ENCODE results near the gene BCAP31.
A peak's percentile ranks its signal among the peaks of the same experiment; 100 is the strongest.
"Not testable (repeated sequence)": the region's sequence is repeated elsewhere in the genome, so short reads cannot be mapped to it uniquely, and the experiment has no call there.

Gene BCAP31

DNA sequence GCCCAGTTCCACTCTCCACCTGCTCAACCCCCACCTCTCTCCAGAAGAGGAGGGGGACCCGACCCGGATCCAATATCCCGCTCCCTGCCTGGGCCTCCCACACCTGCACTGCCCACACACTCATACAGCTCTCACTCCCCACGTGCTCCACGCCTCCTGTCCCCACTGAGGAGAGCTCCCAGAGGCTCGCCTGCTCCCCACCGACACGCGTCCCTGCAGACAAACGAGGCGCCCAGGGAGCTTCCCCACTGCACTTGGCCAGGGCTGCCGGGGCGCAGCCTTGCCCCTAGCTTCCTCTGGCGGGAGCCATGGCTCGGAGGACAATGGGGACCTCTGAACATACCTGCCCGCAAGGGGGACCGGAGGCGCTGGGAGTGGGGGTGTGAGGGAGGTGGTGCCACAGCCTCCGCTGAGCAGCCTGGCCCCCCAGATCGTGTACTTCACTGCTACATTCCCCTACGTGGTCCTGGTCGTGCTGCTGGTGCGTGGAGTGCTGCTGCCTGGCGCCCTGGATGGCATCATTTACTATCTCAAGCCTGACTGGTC is 31.5 kb downstream of the BCAP31 start:
- DNase-seq = no peak

DNA sequence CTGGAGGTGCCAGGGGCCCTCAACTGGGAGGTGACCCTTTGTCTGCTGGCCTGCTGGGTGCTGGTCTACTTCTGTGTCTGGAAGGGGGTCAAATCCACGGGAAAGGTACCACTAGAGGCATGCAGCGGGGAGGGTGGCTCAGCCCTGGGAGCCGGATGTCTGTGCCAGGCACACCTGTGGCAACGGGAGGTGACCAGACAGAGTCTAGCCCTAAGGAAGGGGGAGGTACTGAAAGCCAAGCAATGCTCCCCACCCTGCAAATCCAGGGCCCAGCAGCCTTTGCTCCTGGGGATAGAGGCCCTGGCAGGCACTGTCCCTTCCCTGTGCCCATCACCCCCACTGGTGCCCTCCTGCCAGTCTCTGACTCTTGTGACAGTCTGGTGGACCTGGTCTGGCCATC is 32.2 kb downstream of the BCAP31 start:
- DNase-seq = no peak

DNA sequence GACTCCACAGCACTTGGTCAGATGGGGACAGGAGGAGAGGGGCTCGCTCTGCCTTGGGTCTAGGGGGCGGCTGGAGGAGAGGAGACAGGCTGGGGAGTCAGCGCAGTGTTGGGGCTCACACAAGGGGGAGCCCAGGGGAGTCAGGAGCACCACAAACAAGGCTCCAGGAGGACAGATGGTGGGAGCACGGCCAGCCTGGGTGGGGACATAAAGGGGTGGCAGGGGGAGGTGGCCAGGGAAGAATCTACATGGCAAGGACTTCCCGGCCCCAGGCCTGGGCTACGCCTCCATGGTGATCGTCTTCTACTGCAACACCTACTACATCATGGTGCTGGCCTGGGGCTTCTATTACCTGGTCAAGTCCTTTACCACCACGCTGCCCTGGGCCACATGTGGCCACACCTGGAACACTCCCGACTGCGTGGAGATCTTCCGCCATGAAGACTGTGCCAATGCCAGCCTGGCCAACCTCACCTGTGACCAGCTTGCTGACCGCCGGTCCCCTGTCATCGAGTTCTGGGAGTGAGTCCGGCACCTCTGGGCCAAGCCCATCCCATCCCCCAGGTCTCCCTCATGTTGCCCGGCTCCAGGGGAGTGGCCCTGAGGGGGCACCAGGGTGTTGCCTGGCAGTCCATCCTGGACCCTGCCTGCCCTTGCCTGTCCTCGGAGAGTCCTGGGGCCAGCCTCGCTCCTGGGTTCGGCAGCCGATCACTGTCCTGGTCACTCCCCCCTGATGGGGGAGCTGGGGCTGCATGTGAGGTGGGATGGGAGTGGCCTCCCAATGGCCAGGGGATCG is 33.0 kb downstream of the BCAP31 start:
- DNase-seq = not testable (repeated sequence)

DNA sequence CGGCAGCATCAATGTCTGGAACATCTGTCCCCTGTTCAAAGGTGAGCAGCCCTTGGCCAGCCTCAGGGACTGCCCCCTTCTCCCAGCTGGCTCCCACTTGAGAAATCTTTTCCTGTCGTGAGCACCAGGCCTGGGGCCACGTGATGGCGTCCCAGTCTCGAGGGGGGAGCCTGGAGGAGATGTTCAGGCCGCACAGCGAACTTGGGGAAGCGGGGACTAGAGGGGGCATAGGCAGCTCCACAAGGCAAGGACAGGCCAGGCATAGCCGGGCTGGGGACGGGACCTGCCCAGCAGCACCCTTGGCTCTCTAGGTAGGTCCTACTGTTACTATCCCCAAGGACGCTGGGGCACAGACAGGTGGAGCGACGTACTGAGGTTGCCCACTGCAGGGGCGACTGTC is 33.7 kb downstream of the BCAP31 start:
- DNase-seq = no peak

DNA sequence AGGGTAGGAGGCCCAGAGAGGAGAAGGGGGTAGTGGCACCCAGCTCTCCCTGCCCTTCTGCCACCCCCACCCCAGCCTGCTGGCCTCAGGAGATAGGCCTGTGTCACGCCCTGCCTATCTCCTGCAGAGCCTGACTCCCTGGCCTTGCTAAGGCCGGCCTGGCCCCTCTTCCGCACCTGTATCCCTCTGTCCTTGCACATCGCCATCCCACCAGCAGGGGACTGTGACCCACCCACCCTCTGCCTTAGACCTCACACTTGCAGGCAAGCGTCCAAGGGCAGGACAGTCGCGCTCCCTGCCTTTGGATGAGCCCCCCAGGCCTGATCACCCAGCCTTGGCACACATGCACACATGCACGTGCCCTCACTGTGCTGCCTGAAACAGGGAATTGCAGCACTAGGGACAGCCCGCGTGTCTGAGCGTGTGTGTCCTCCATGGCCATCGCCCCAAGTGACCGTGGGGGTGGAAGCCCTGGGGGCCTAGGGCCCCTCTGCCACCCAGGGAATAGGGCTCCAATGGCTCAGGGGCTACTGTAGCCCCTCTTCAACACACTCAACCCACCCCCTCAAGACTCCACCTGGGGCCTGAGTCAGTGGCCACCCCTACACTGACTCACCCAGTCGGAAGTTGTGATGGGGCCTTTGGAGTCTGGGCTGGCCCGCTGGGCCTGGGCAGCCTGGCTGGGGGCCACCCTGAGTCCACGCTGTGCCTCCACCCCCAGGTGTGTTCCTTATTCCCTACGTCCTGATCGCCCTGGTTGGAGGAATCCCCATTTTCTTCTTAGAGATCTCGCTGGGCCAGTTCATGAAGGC is 34.3 kb downstream of the BCAP31 start:
- DNase-seq = no peak

DNA sequence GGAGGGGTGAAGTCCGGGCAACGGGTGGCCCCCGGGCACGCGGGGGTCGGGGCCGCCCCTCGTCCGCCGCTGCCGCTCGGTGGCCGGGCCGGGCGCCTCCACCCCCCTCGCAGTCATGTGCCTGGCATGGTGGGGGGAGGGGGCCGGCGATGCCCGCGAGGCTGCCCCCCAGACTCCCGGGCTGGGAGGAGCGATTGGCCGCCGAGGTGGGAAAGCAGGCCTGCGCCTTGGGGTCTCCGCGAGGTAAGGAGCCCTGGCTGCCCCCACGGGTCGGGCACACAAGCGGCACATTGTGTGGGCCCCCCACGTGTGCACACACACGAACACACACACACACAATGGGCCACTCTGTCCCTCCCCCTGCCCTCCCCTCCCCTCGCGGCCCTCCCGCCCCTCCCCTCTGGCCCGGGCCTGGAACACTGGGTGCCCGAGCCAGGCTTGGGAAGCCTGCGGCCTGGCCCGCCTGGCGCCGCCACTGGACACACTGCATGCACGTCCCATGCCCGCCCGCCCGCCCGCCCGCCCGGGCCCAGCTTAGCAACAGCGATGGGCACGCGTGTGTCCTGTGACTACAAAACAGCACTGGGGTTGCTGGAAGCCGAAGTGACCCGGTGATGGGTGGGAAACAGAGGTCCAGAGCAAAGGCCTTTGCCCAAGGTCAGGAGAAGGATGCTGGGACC is 35.1 kb downstream of the BCAP31 start:
- DNase-seq = peak; percentile 53

DNA sequence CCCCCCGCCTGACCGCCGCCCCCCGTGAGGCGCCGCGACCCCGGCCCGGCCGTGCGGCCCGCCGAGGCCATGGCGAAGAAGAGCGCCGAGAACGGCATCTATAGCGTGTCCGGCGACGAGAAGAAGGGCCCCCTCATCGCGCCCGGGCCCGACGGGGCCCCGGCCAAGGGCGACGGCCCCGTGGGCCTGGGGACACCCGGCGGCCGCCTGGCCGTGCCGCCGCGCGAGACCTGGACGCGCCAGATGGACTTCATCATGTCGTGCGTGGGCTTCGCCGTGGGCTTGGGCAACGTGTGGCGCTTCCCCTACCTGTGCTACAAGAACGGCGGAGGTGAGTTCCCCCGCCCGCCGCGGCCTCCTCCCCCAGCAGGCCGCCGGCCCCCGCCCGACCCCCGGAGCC is 35.7 kb downstream of the BCAP31 start:
- no peak for DNase-seq

DNA sequence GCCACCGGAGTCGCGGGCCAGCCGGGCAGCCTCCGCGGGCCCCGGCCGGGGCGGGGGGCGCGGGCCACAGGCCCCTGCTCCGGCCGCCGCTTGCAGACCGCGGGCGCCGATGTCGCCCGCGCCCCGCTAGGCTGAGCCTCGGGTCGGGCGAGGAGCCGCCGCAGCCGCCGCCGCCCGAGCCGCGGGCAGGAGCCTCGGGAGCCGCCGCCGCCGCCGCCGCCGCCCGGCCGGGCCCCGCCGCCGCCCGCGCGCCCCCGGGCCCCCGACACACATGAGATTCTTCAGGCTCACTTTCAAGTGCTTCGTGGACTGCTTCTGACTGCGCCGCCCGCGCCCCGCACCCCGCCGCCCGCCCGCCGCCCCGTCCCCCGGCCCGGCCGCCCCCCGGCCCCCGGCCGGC is 36.1 kb downstream of the BCAP31 start:
- no peak for DNase-seq

DNA sequence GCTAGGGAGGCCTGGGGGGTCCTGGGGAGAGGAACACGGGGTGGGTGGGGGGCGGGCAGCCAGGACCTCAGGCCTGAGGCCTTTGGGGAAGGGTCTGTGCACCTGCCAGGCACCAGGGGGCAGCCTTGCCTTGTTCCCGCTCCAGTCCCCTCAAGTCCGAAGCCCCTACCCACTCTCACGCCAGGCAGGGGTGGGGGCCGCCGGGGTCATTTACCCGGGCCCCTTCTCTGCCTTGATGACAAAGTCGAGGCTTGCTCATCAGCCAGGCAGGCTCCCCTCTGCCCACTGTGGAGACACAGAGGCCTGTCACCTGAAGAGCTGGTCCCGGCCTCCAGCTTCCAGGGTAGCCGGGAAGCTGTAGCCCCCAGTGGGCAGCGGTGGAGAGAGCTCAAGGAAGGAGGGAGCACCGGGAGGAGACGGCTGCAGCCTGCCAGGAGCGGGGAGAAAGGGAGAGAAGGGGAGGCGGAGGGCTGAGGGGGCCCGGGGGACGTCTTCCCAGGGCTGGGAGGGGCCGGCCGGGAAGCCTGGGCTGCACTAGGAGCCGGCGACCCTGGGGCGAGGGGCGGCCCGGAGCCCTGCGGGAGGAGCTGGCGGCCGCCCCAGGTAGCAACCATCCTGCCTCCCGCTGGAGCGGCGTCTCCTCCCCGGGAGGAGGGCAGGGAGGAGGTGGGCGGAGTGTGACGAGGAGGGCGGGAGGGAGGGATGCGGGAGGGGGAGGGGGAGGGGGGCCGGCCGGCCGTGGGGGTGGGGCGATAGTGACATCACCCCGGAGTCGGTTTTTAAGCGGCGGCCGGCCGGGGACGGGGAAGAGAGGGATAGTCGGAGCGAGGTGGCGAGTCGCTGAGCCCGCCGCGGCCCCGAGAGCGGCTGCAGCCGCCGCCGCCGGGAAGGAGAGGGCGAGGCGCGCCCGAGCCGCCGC is 36.8 kb downstream of the BCAP31 start, which contains the start of gene SLC6A8:
Gene SLC6A8 (plus strand): TSS at position 806 of the 919 bp plus-strand sequence. CDS start 649 bp downstream, outside the sequence.
- DNase-seq = peak; percentile 84

DNA sequence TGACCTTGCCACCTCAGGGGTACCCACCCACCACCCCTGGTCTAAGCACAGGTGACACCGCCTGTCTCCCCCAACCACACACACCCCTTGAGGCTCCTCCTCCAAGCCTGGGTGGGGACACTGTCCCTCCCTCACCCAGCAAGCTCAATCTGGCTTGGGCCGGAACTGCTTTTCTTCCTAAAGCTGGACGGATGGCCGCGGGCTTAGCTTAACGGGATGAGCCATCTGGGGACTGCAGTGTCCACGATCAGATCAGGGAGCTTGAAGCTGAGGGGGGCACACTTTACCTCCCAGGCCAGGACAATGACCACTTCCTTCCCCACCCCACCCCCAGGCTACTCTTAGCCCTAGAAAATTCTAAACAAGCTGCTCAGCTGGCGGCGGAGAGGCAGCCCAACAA is 37.5 kb downstream of the BCAP31 start:
- no peak for DNase-seq

DNA sequence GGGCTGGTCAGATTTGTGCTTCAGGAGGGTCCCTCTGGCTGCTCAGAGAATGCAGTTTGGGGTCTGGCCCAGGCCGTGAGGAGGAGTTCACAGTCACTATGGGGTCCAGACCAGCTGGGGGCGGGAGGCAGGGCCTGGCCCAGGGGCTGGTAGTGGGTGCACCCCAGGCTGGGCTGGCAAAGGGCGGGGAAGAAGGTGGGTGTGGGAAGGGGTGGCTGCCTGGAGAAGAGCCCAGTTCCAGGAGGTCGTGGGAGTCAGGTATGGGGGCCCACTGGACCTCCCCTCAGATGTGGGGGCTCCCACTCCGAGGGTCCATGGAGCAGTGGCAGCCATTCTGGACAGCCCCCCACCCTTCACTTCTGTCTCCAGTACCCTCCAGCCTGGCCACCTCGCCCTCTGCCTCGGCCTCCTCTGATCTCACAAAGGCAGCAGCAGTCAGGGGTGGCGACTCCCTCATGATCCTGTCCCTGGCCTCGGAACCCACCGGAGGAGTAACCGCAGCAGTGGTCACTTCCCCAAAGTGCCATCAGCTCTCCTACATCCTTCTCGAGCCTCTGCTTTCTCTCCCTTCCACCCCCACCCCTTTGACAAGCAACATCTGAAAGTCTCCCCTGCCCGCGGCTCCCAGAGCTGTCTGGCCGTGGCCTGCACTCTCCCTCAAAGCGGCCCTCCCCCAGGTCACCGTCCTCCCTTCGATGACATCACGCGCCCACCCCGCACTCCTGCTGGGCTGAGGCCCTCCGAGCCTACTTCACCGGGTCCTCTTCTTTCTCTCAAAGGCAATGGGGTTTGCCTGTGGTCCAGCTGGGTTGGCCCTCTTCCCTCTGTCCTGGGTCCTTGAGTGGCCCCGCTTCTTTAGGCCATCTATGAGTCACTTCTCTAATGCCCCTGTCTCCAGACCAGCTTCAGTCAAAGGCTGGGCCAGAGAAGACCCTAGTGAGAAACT is 38.2 kb downstream of the BCAP31 start:
- DNase-seq = peak; percentile 9

DNA sequence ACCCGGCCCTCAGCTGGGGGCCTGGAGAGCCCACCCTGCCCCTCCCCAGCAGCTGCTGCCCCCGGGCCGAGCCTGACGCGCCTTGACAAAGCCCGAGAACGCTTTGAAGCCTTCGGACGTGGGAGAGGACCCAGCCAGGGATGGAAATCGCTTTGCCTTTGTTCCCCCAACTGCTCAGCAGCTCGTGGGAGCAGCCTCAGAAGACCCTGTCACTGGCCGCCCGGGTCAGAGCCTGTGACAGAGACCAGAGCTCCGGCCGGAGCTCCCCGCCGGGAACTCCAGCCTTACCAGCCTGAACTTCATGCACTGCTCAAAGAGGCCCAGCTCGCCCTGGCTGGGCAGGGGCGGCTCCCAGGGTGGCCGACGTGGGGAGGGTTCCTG is 39.0 kb downstream of the BCAP31 start:
- DNase-seq = peak; percentile 4

DNA sequence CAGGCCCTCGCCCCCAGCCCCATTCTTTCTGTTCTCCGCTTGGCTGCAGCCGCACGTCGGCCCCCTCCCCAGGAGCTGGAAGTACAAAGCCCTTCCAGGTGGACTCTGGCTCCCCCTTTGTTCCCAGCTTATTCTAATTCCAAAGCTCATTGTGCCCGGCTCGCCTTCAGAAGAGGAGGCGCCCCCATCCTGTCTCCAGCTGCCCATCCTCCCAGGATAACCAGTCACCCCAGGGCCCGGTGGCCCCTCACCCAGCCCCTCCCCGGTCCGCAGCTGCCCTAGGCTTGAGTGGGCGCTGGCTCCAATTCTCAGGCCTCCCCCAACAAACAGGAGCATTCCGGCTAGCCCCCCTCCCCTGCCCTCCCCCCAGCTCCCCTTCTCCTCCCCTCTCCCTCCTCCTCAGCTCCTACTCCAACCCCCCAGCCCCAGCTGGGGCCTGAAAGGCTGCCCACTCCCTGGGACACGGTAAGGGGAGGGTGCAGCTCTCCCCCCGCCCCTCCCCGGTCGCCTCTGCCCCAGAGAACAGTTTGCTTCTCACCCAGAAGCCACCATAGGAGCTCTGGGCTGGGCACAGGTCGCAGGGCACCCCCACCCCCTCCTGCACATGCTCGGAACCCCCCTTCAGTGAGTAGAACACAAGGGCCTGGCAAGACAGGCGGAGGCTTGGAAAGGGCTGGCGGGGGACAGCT is 39.6 kb downstream of the BCAP31 start:
- peak; percentile 25 for DNase-seq

DNA sequence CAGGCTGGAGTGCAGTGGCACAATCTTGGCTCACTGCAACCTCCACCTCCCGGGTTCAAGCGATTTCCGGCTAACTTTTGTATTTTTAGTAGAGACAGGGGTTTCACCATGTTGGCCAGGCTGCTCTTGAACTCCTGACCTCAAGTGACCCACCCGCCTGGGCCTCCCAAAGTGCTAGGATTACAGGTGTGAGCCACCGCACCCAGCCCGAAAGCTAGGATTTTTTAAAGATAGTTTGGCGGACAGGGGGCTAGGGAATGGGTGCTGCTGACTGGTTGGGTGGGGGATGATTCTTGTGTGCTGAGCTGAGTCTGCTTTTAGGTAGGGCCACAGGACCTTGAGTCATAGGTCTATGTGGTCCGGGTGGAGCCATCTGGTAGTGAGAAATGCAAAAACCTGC is 40.7 kb downstream of the BCAP31 start:
- DNase-seq = not testable (repeated sequence)

DNA sequence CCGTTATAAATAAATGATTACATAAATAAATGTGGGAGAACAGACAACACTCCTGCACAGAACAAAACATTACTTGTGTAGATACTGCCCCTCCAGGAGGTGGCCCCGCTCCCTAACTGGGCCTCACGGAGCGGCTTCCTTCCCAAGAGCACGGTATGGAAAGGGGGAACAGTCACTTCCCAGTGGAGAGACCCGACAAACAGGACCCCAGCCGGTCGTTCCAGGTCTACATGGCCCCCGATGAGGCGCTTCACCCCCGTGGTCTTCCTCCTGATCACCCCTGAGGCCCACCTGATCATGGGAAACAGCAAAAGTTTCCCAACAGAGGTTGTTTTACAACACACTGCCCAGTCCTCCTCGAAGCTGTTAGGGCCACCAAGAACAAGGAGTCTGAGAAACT is 43.0 kb downstream of the BCAP31 start:
- no peak for DNase-seq

DNA sequence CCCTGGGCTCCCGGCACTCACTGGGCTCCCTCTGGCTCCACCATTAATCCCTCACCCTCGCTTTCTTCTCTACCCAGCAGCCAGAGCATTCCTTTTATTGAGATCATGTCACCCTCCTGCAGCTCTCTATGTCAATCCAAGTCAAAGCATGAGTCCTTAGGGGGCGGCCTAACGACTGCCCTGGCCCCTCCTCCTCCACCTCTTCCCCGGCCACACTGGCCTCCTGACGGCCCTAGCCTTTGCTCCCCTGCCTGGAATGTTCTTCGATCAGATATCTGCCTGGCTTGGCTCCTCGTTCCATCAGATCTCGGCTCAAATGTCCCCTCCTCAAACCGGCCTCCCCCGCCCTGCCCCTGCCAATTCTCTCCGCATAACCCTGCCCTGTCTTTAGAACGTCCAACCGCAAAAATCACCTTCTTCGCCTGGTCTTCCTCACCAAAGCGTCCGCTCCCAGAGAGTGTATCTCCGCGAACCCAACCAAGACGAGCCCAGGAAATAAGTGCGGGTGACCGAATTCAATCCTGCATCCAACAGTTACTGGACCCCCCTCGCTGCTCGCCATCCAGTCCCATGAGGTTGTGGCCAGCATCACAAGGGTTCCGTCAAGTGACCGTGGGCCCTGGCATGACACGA is 49.9 kb downstream of the BCAP31 start:
- no peak for DNase-seq

DNA sequence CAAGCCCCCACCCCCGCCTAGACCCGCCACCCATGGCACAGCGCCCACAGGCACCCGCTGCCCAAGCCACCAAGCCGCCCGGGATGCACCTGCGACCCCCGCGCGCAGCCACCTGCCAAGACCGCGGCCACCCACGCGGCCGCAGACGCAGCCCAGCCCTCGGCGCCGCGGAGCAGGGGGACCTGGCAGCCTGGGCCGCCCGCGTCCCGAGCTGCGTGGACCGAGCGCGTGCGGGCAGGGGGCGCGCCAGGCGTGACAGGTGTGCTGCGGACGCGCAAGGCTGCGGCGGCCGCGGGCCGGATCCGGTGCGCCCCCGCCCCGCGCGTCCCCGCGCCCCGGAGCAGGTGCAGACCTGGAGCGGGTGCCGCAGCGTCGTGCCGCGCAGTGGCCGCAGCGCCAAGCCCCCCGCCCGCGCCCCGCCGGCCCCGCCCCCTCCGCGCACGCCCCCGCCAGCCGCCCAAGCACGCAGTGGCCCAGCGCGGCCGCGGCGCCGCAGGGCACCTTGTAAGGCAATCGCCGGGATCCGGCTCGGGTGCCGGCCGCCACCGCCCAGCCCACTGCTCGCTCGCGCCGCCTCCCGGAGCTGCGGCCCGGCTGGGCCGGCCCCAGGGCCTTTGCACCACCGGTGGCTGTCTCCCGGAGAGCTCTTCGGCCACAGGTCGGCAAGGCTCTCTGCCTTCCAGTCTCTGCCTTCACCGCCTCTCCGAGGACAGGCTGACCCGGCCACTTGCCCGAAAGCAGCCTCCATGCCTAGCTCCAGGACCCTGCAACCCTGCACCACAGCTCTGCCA is 50.6 kb downstream of the BCAP31 start, which contains the start of gene PNCK:
Gene PNCK (minus strand): TSS at position 386 of the 791 bp plus-strand sequence. CDS start 737 bp downstream, outside the sequence.
- DNase-seq = no peak

DNA sequence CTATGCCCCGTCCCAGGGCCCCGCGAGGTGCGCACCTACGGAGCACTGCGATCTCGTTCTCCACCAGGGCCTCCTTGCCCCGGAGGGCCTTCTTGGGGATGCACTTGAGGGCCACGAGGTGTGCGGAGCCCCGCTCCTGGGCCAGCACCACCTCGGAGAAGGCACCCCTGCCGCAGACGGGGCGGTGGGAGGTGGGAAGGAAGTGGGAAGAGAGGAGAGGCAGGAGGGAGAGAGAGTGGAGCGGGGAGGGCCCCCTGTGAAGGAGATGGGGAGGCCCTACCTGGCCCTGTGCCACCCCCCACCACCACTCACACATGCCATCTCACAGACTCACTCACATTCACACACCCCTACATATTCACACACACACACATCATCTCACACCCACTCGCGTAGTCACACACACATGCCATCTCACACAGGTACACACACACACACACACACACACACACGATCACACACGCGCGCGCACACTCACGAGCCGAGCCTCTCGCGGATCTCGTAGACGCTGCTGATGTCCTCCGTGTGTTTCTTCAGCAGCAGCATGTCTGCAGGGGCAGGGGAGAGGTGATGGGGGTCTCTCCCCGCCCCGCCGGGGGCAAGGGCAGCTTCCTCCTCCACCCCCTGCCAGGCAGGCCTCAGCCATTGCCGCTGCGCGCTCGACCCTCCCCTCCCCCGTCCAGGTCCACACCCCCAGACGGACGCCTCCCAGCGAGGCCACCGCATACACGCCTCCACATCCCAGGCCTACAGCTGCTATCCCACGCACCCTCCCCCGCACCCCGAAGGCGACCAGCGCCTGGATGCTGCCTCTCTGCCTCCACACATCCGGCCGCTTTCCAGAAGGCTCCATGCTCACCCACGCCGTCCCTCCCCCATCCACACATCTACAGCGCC is 51.4 kb downstream of the BCAP31 start:
- DNase-seq = no peak

Data from right forelimb (tissue), 1 donor.